K562 (cell line): Measurements from ENCODE around the gene MUC5AC. TPM values are rescaled to one million over a fixed set of nuclear protein-coding genes. Genes with fewer than 3 reads are reported as not detected.

Experiments
- ATAC-seq: fragments of 200-7000 bp; cut with Tn5 transposase; 3 replicates; pipeline ENCODE4 v1.9.1; 2020; ENCODE audit warnings: moderate library complexity
- BruUV-seq: library from RNA; stranded (reverse); fragments of 400-500 nt; replicated peaks from 2 replicates; lab custom pipeline; 2021; lab: Mats Ljungman, UMichigan
- CTCF ChIA-PET: fragments of 300-600 bp; formaldehyde crosslinking; extraction: SDS; loops from one replicate; lab custom pipeline; 2021; ENCODE audit warnings: low intra/inter-chr PET ratio; lab: Yijun Ruan, JAX
- POLR2A ChIA-PET: fragments of 300-600, 350-650 bp; sonication (Branson Sonifier 250); formaldehyde crosslinking; extraction: SDS; loops from one replicate; lab custom pipeline; 2021; ENCODE audit warnings: antibody characterized with exemption, inconsistent platforms; lab: Yijun Ruan, JAX
- DNase-seq, 4 experiments: peaks; one replicate each; pipeline versions ENCODE4 v3.0.0 to v3.0.0-alpha.2; 2011 to 2018; ENCODE audit warnings: low spot score in 3 of 4, mixed read lengths in 3 of 4; ENCODE audit errors: extremely low read depth in 1 of 4
- FAIRE-seq: peaks from 2 replicates; lab custom pipeline; 2011; peaks lifted over from hg19 to GRCh38; lab: Jason Lieb, UNC
- H2AFZ ChIP-seq: 2 replicates; pipeline ENCODE4 v1.6.0; 2011; ENCODE audit warnings: low read depth, low read length, control low read depth, inconsistent platforms
- H3K27ac ChIP-seq: fragments of 200-600 bp; 3 replicates; pipeline ENCODE4 v1.8.0; 2011; ENCODE audit warnings: low read depth, mild to moderate bottlenecking, control low read depth, inconsistent platforms, low read length, moderate library complexity, mixed read lengths; ENCODE audit errors: extremely low read depth
- H3K27me3 ChIP-seq, 2 experiments: fragments of 300-600 bp in 1 of 2; 2 replicates in 1 of 2; 3 replicates in 1 of 2; pipeline versions ENCODE4 v1.6.0 to v1.8.0; 2011; ENCODE audit warnings: inconsistent platforms in 2 of 2, low read length in 2 of 2, mild to moderate bottlenecking in 1 of 2, mixed read lengths in 1 of 2, moderate library complexity in 1 of 2; ENCODE audit not compliant: control insufficient read depth in 2 of 2, insufficient read depth in 2 of 2
- H3K36me3 ChIP-seq: fragments of 300-600 bp; 3 replicates; pipeline ENCODE4 v1.8.0; 2011; ENCODE audit warnings: mild to moderate bottlenecking, low read length, inconsistent platforms; ENCODE audit not compliant: control insufficient read depth, insufficient read depth
- H3K4me1 ChIP-seq, 2 experiments: fragments of 200-600 bp in 1 of 2; replicated peaks in 1 of 2; 2 replicates in 1 of 2; 3 replicates in 1 of 2; pipeline versions ENCODE4 v1.5.1 to v1.8.0; 2011; ENCODE audit warnings: inconsistent platforms in 2 of 2, low read length in 2 of 2, mild to moderate bottlenecking in 1 of 2, mixed read lengths in 1 of 2, moderate library complexity in 1 of 2; ENCODE audit not compliant: control insufficient read depth in 2 of 2, insufficient read depth in 2 of 2
- H3K4me2 ChIP-seq: 2 replicates; pipeline ENCODE4 v1.6.1; 2011; ENCODE audit warnings: low read length, control low read depth, inconsistent platforms, mixed read lengths; ENCODE audit not compliant: insufficient read depth
- H3K4me3 ChIP-seq: fragments of 200-600 bp; sonication (generic), shearing (Covaris generic); 2 replicates; pipeline ENCODE4 v1.5.1; 2016; ENCODE audit warnings: control low read depth, inconsistent platforms
- H3K79me2 ChIP-seq: fragments of 200-600 bp; 3 replicates; pipeline ENCODE4 v1.8.0; 2011; ENCODE audit warnings: low read length, inconsistent platforms; ENCODE audit not compliant: control insufficient read depth, insufficient read depth
- H3K9ac ChIP-seq, 2 experiments: 2 replicates each; pipeline versions ENCODE4 v1.6.0 to v1.6.1; 2011; ENCODE audit warnings: low read depth in 2 of 2, low read length in 2 of 2, control low read depth in 1 of 2, inconsistent platforms in 1 of 2, mild to moderate bottlenecking in 1 of 2, mixed read lengths in 1 of 2; ENCODE audit not compliant: insufficient read depth in 1 of 2
- H3K9me1 ChIP-seq: one replicate; pipeline ENCODE4 v1.6.0; 2011; ENCODE audit warnings: inconsistent platforms, mild to moderate bottlenecking, low read length, moderate library complexity; ENCODE audit not compliant: control insufficient read depth, insufficient read depth
- H3K9me3 ChIP-seq: replicated peaks from 2 replicates; pipeline ENCODE4 v1.5.1; 2011; ENCODE audit warnings: low read depth, low read length, inconsistent platforms; ENCODE audit not compliant: control insufficient read depth, insufficient read depth
- H4K20me1 ChIP-seq: replicated peaks from 2 replicates; pipeline ENCODE4 v1.6.1; 2011; ENCODE audit warnings: low read length, inconsistent platforms, mixed read lengths; ENCODE audit not compliant: control insufficient read depth, insufficient read depth
- CEBPB ChIP-seq: fragments of 450-650 bp; IDR thresholded peaks from 2 replicates; pipeline ENCODE4 v1.6.1; 2016; ENCODE audit warnings: missing genetic modification characterization, missing compliant biosample characterization
- DLX4 ChIP-seq: fragments of 250-450 bp; sonication (Bioruptor Pico); IDR thresholded peaks from 2 replicates; pipeline ENCODE4 v1.6.1; 2021; ENCODE audit warnings: mild to moderate bottlenecking
- E2F6 ChIP-seq, 2 experiments: IDR thresholded peaks; 2 replicates each; pipeline ENCODE4 v1.6.1; 2011; ENCODE audit warnings: borderline replicate concordance in 1 of 2, control low read depth in 1 of 2, low read depth in 1 of 2, low read length in 1 of 2, mild to moderate bottlenecking in 1 of 2, mixed read lengths in 1 of 2, moderate library complexity in 1 of 2; ENCODE audit not compliant: insufficient read depth in 1 of 2, insufficient read length in 1 of 2, poor library complexity in 1 of 2, severe bottlenecking in 1 of 2; ENCODE audit errors: extremely low read depth in 1 of 2
- JUND ChIP-seq, 2 experiments: IDR thresholded peaks; 2 replicates in 1 of 2; 3 replicates in 1 of 2; pipeline ENCODE4 v1.6.1; 2011; ENCODE audit warnings: borderline replicate concordance in 2 of 2, low read depth in 2 of 2, low read length in 2 of 2, improper control_type of control experiment in 1 of 2, missing biosample characterization in 1 of 2, missing genetic modification characterization in 1 of 2, missing genetic modification reagents in 1 of 2
- MAZ ChIP-seq, 2 experiments: fragments of 450-650 bp in 1 of 2; sonication (generic) in 1 of 2; formaldehyde crosslinking; IDR thresholded peaks in 1 of 2; conservative IDR thresholded peaks in 1 of 2; 2 replicates each; pipeline versions ENCODE4 v1.4.0 to v1.5.0; 2020; ENCODE audit warnings: mild to moderate bottlenecking in 1 of 2, missing genetic modification reagents in 1 of 2
- NFIC ChIP-seq: fragments of 450-650 bp; IDR thresholded peaks from 2 replicates; pipeline ENCODE4 v1.6.1; 2017; ENCODE audit warnings: mild to moderate bottlenecking, inconsistent platforms
- USF1 ChIP-seq: sonication (generic); formaldehyde crosslinking; IDR thresholded peaks from 2 replicates; pipeline ENCODE4 v1.9.0; 2022; ENCODE audit warnings: mild to moderate bottlenecking, missing genetic modification reagents
- ZFPM2 ChIP-seq: fragments of 250-450 bp; sonication (Bioruptor Pico); IDR thresholded peaks from 2 replicates; pipeline ENCODE4 v1.5.1; 2022; ENCODE audit warnings: mild to moderate bottlenecking
- ZNF23 ChIP-seq: fragments of 250-450 bp; sonication (Bioruptor Pico); IDR thresholded peaks from 2 replicates; pipeline ENCODE4 v1.4.0; 2020; ENCODE audit warnings: mild to moderate bottlenecking
- WGBS: fragments of 100-300 bp; shearing (Covaris generic); methylation state at CpG from one replicate; pipeline ENCODE4 v1.1.6; 2016; ENCODE audit warnings: low coverage, mixed read lengths; ENCODE audit not compliant: insufficient coverage; ENCODE audit errors: missing lambda C conversion rate; 5-methylcytosine and 5-hydroxymethylcytosine counted together
- in situ Hi-C: fragments of 300-500 bp; cut with MboI; formaldehyde crosslinking; loops from 4 replicates; pipeline ENCODE4 v1.15.0; 2018; ENCODE audit warnings: inconsistent platforms, mixed read lengths
- intact Hi-C: fragments of 100-400 bp; cut with micrococcal nuclease; formaldehyde crosslinking; loops from 2 replicates; pipeline ENCODE4 v1.14.2; 2022
- polyA plus RNA-seq, 8 experiments: library from polyadenylated mRNA; depleted of rRNA in 4 of 8; stranded (reverse) in 5 of 8; unstranded in 3 of 8; fragments of >200 nt; fragmentation: Nextera tagmentation in 2 of 8; fragmentation: Illumina TruSeq in 1 of 8; extraction: Ambion mirVana in 2 of 8; extraction: Trizol in 1 of 8; gene quantifications; 2 replicates each; pipeline versions ENCODE4 v1.2.1 to v1.2.3, GENCODE V29; 2011 to 2014; ENCODE audit warnings: inconsistent platforms in 1 of 8, missing spikeins in 1 of 8
- total RNA-seq, 7 experiments: library from RNA; depleted of rRNA in 6 of 7; stranded (reverse); fragments of >200 nt in 6 of 7; fragmentation: Illumina TruSeq in 2 of 7; extraction: Trizol in 2 of 7; gene quantifications; 2 replicates each; pipeline versions ENCODE4 v1.2.1 to v1.2.3, GENCODE V29; 2011 to 2021; ENCODE audit warnings: low replicate concordance in 1 of 7

MUC5AC gene
- total and polyA plus RNA-seq, 9 of the 15 experiments (the other 6 are each of a cell fraction or from before 2014, with no cell fraction given), result not detected

GRCh38 chr11:1134848-1135445 is 22.8 kb upstream of the MUC5AC start:
- H3K4me2 ChIP-seq, result no peak overlapping the region
- H3K27me3 ChIP-seq, result peaks cover 12 to 29% of the 10 kb centered on the region in 2 experiments; a peak in 3 of 5 replicates
- intact Hi-C loops, result no loop called here
- CTCF ChIA-PET, result no interaction called here
- 0% methylated on average over 1 of the region's 1 CpG for WGBS
- ATAC-seq, result no peak
- no TSS peak for BruUV-seq
- no peaks in the 10 kb centered on the region; a peak in 1 of 5 replicates for H3K4me1 ChIP-seq
- no peak overlapping the region for H2AFZ ChIP-seq
- in situ Hi-C loops, result no loop called here
- H3K9me1 ChIP-seq, result no peaks in the 10 kb centered on the region
- H3K79me2 ChIP-seq, result no peaks in the 10 kb centered on the region
- no peak overlapping the region for H3K9ac ChIP-seq
- POLR2A ChIA-PET, result no interaction called here
- TF ChIP-seq JUND (IDR thresholded peaks at IDR 0.05; ENCODE audit: borderline replicate concordance, low read depth, low read length), result no peak
- TF ChIP-seq JUND (tag; IDR thresholded peaks at IDR 0.05; ENCODE audit: borderline replicate concordance, low read depth, low read length), result peak; percentile 51; the same call in 1 of the 3 replicates
- TF ChIP-seq ZNF23 (CRISPR knock-in tag), result no peak
- TF ChIP-seq, all 486 proteins: peak for 1
- Histone ChIP-seq H4K20me1 (no peaks in the 10 kb centered on the region), H3K9me3 (no peaks in the 10 kb centered on the region), H3K36me3 (no peaks in the 10 kb centered on the region), H3K4me3 (no peak overlapping the region), H3K27ac (no peak overlapping the region)
- FAIRE-seq (peak; percentile 6), DNase-seq (no peak)

- Histone ChIP-seq H3K4me2 (no peak overlapping the region), H3K9me1 (no peaks in the 10 kb centered on the region), H3K79me2 (no peaks in the 10 kb centered on the region), H4K20me1 (no peaks in the 10 kb centered on the region; the same call in 1 of the 2 replicates), H3K27ac (no peak overlapping the region), H3K27me3 (peaks cover 12 to 23% of the 10 kb centered on the region in 2 experiments; a peak in 3 of 5 replicates), H3K4me1 (no peaks in the 10 kb centered on the region), H3K9ac (no peak overlapping the region), H3K9me3 (no peaks in the 10 kb centered on the region), H3K36me3 (no peaks in the 10 kb centered on the region), H2AFZ (no peak overlapping the region), H3K4me3 (no peak overlapping the region)
- ATAC-seq, result no peak
- ChIA-PET CTCF (no interaction called here), POLR2A (no interaction called here)
- WGBS, result 1% methylated on average over 8 of the region's 8 CpGs
- BruUV-seq, result no TSS peak
- in situ Hi-C loops, result no loop called here
- DNase-seq, result no peak
- intact Hi-C loops, result no loop called here
- FAIRE-seq, result no peak
- TF ChIP-seq MAZ (CRISPR knock-in tag; conservative IDR thresholded peaks at IDR 0.05 in 1 of 2, IDR thresholded peaks at IDR 0.05 in 1 of 2) (no peak), ZFPM2 (CRISPR knock-in tag) (no peak), DLX4 (CRISPR knock-in tag) (no peak), USF1 (CRISPR knock-in tag) (no peak), NFIC (no peak), CEBPB (tag) (no peak), E2F6 (IDR thresholded peaks at IDR 0.05; ENCODE audit: borderline replicate concordance in 1 of 2, extremely low read depth in 1 of 2, insufficient read depth in 1 of 2, insufficient read length in 1 of 2, low read depth in 1 of 2, low read length in 1 of 2, poor library complexity in 1 of 2, severe bottlenecking in 1 of 2) (no peak), ZNF23 (CRISPR knock-in tag) (no peak)
Observed at GRCh38 chr11:1138097-1138496, 19.7 kb upstream of the MUC5AC start.
